ENCODE measurements around the gene VANGL1.

DNA sequence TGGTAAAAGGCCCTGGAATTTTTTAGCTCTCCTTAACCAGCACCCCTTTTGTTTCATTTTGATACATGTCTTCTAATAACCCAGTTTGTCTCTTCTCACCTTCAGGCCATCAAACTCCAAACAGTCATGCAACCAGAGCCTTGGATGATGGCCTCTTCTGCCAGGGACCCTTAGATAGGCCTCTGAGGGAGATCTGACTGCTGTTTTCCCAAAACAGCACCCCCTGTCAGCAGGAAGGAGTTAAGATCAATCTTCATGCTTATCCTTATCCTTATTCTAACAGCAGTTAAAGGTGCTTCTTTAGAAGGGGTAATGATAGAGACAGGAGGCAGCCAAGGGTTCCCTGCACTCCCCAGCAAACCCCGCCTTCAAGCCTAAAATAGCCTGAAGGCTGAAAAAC lies 49.5 kb upstream of the VANGL1 start:
- TF ChIP-seq POLR2A (IDR thresholded peaks at IDR 0.05), result no peak
- TF ChIP-seq, protein P1, sequence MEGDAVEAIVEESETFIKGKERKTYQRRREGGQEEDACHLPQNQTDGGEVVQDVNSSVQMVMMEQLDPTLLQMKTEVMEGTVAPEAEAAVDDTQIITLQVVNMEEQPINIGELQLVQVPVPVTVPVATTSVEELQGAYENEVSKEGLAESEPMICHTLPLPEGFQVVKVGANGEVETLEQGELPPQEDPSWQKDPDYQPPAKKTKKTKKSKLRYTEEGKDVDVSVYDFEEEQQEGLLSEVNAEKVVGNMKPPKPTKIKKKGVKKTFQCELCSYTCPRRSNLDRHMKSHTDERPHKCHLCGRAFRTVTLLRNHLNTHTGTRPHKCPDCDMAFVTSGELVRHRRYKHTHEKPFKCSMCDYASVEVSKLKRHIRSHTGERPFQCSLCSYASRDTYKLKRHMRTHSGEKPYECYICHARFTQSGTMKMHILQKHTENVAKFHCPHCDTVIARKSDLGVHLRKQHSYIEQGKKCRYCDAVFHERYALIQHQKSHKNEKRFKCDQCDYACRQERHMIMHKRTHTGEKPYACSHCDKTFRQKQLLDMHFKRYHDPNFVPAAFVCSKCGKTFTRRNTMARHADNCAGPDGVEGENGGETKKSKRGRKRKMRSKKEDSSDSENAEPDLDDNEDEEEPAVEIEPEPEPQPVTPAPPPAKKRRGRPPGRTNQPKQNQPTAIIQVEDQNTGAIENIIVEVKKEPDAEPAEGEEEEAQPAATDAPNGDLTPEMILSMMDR (IDR thresholded peaks at IDR 0.05), result no peak

All from esophagus squamous epithelium (tissue), 4 donors.